ENCODE results near the gene HGF.
"Not testable (repeated sequence)": the region's sequence is repeated elsewhere in the genome, so short reads cannot be mapped to it uniquely, and the experiment has no call there.

Gene HGF

DNA sequence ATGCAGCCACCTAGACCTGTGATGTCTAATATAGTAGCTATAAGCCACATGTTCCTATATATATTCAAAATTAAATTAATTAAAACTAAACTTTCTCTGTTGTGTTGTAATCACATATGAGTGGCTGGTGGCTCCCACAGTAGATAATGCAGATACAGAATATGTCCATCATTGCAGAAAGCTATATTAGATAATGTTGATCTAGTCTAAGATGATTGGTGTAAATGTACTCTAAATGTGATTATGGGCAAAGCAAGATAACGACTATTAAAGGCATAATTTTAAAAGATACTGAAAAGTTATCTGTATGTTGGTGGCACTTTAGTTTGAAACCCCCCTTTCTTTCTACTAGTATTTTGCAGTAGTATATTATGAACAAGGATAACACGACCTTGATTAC is 5.7 kb upstream of the HGF start:
- DNase-seq: no peak

DNA sequence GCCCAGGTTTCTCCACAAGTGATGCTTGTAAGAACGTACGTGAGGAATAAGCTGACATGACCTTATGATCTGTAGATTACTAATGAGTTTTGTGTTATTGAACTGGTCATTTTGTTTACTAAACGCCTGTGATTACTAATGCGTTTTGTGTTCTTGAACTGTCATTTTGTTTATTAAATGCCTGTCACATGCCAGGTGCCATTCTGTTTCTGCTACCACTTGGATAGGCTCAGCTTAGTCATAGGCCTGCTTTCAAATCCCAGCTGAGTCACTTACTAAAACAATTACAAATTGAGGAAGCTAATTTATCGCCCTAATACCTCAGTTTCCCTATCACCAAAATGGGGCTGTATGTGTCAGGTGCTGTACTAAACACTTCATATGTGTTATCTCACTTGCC is 4.7 kb upstream of the HGF start:
- no peak for DNase-seq

DNA sequence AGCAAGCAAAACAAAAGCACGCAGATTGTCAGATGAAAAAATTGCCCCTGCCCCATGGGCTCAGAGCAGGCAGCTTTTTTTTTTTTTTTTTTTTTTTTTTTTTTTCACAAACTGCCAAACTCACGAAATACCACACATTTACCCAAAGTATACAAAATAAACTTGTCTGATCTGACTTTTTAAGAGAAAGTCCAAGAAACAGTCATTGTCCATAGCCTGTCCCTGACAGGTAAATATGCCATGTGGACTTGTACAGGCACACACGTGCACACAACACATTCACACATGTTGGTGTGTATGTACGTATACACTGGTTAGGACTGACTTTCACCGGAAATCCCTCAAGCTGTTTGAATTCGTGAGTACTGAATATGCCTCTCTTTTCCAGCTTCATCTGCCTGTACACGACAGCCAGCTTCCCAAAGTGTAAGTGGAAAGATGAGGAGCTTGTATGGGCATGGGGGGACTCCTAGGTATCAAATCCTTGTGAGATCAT is 929 bp upstream of the HGF start:
- DNase-seq: no peak

DNA sequence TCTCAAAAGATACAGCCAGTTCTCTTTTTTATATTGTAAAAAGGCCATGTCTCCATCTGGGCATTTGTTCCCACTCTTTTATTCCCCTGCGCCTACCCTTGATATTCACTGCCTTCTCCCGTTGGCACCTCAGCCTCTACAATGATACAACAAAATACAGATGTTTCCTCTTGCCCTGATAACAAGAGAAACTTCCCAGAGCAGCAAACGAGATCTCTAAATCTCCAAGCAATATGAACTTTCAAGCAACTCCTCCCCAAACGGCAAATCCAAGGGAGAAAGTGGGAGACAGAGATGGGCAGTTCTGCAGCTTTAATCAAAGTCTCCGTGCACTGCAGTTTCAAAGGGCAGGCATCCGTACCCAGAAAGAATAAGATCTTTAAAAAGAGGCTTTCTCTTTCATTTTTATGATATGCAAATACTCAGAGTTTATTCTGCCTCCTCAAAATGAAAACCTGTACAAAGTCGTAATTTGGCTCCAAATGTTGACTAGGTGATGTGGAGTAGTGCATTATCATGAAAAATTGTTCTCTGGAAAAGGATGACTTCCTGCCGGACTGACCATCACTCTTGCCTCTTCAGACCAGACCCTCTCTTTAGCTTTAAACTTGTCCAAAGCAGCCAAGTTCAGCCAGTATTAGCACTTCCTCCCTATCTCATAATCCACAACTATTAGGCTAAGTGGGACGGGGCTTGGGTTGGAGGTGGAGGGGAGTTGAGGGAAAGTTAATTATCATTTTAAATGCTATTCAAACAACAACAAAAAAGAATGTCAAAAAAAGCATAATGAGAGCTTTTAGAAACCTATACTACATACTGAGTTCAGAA is 682 bp downstream of the HGF start:
- DNase-seq: no peak

DNA sequence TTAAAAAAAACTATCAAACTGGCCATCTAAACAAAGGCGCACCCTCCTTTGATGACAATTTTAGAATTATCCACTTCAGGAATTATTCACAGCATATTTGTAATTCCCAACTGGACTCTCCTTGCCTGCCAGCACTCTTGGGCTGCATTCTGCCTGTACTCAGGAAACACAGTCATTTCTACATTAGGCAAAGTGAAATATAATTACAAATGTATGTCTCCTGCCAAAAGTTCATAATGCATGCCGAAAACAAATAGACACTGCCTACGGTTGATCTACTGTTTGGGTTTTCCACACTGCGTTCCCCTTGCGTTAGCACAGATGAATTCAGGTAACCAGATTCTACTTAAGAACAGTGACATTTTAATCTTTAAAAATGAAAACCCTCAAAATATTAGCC is 1.9 kb downstream of the HGF start:
- no peak for DNase-seq

DNA sequence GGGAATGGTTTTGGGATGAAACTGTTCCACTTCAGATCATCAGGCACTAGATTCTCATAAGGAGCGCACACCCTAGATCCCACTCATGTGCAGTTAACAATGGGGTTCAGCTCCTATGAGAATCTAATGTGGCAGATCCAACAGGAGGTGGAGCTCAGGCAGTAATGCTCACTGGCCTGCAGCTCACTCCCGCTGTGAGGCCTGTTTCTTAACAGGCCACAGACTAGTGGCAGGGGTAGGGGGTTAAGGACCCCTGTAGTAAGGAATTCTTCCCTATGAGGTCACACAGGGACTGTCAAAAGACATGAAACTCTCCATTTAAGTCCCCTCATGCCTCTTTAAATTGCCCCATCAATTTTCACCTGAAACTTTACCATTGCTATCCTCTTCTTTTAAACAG is 8.0 kb downstream of the HGF start:
- DNase-seq: no peak

DNA sequence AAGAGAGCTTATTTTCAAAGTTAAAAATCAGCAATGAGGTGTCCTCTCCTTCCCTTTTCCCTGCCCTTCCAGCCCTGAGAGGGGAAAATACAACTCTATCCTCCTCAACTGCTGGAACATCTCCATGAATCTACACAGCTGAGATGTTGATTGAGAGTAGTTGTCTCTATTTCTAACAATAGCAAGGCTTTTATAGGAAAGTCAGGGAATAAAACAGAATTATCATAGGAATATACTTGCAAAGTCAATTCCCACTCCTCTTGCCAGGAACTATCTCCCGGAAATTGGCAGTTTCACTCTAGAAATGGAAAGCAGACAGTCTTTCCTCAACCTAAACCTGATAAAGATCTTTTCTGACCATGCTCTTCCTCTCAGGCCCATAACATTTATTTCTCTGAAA is 8.8 kb downstream of the HGF start:
- no peak for DNase-seq

DNA sequence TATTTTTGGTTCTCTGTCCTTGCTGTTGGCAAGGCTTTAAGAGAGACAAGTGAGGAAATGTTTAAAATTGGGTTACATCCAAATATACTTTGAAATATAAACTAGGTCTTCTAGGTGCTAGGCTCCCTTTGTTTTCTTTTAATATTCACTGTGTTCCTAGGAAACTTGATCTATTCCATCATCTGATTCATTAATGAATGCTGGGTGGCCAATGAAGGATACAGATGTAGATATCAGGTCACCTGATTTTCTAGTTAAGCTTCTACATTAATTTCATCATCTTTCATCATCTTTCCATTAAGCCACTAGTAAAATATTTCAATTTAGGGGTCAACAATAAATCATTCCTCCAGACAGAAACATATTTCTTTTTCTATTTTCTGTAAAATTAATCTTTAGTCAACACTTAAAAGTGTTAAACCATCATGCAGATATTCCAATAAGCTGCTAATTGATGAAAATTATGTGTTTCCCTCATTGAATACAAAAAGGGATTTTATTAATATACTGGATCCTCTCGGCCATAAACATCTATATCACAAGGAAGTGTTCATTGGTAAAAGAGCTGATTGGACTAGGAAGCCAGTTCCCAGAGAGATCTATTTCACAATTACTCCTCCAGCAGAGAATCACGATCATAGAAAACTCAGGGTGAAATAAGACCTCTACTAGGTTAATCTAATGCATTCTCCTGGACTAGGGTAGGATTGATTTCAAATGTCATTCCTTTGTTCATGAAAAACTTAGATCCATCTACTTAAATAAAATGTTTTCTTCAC is 14.7 kb downstream of the HGF start:
- DNase-seq: no peak

DNA sequence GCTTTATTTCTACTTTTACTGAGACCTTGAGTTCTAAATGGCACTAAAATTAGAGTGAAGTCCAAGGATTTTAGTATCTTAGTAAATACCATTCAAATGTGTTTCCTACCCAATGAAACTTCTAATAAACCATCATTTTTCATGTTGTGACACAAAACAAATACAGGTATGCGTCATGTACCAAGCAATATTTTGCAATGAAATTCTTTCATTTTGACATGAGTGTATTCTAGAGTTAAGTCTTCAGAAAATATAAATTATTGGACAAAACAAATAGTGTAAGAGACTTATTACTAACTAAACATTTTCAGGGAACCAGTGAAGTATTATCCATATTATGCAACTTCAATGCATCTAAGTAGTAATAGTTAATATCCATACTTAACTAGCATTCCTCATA is 16.5 kb downstream of the HGF start:
- no peak for DNase-seq

DNA sequence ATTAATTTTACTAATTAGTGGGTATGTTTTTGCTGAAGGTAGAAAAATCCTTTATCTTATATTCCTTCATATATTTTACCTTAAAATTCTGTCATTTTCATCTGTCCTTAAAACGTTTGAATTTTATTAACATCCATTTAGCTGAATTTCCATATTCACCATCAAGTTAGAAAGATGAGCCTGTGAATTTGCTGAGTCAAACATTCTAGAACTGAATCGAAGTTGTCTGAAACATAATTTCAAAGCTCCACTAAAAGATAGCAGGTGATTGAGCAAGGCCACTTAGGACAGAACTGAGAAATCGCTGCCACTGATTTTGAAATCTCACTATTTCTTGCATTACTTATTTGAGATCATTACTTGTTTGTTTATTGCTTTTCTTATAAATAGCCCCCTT is 17.5 kb downstream of the HGF start:
- no peak for DNase-seq

DNA sequence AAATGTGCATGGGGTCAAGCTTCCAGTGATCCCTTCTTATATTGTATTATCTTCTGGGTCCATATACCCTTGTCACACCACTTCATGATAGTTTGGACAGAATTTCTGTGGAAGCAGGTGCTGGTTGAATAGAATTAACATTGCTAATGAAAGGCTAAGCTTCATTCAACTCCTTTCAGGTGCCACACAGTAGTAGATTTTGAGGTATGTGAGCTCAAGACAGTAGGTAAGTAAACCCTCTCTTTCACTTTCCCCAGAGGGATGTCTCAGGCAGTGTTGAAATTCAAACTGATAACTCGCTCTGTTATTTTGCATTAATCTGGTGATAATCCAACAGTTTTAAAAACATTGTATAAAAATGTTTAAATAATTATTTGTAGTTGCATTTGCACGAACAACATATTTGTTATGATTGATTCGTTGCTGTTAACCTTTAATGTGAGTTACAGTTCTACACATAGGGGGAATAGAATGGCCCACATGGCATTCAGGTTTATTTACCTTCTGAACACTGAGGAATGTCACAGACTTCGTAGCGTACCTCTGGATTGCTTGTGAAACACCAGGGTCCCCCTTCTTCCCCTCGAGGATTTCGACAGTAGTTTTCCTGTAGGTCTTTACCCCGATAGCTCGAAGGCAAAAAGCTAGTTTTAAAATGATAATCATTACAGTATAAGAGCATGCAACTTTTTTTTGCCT is 18.1 kb downstream of the HGF start:
- DNase-seq: no peak

DNA sequence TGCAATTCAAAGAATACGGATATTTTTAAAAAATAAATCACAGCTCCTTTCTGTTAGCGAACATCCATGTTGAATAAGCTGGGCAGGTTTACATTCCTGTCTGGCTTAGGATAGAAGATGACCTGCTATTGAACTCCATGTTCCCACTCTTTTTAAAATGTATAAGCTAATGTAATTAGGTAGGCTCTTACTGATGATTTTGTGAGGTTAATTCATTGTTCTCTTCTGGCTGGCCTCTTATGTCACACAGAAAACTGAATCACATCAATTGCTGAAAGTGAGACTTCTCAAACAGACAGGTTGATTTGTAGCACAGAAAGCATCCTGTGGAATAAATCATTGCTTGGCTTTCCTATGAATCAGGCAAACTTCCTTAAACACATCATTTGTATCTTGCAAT is 24.2 kb downstream of the HGF start:
- DNase-seq: no peak

DNA sequence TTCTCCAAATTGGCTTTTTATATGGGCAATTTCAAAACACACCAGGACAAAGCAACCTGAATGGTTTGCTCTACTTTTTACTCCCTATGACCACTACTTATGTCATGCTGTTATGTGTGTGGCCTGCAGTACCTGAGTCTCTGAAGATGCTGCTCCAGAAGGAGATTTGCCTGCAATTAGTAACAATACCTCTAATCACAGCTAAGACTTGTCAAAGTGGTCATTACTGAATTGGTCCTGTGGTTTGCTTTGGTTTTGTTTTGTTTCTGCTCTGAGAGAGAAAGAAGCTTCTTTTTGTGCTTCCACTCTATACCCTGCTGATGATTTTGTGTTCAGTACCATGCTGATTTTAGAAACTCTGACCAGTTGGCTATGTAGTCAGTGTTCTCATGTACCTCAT is 25.5 kb downstream of the HGF start:
- DNase-seq: no peak

DNA sequence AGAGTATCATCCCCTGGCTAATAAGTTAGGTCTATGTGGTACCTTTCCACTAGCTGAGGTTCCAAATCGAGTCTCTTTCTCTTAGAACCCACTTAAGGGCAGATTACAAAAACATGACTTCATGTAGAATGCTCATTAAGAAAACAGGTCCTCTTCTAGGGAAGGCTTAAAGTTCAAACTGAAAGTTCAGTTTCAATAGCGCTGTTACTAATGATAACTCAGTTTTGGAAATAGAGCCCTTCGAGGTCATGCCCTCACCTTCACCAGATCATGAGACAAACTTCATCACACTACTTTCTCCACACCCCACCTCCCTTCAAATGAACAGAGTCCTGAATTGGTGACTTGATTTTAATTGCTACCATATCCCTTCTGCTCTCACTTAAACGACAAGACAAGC is 26.2 kb downstream of the HGF start:
- DNase-seq: no peak

DNA sequence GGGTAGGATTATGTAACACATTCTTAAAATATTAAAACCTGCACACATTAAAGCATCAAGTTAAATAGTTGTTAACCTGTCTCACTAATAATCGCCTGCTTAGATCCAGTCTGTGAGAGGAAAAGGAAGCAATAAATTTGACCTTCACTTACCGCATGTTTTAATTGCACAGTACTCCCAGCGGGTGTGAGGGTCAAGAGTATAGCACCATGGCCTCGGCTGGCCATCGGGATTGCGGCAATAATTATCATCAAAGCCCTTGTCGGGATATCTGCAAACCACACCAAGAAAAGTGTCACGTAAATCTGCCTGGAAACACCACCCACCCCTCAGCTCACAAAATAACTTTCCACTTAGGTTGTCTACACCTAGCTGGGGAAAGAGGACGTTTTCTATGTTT is 26.6 kb downstream of the HGF start:
- no peak for DNase-seq

DNA sequence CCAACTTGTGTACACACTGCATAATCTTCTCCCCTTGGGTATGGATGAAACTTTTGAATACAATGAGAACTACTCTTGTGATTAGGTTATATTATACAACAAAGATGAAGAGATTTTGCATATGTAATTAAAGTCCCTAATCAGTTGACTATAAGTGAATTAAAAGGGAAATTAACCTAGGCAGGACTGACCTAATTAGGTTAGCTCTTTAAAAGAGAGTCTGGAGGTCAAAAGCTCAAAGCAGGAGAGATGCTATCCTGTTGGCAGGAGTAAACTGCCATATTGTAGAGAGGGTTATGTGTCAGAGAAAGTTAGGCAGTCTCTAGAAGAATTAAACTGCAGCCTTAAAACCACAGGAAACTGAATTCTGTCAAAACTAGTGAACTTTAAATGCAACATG is 29.4 kb downstream of the HGF start:
- no peak for DNase-seq

DNA sequence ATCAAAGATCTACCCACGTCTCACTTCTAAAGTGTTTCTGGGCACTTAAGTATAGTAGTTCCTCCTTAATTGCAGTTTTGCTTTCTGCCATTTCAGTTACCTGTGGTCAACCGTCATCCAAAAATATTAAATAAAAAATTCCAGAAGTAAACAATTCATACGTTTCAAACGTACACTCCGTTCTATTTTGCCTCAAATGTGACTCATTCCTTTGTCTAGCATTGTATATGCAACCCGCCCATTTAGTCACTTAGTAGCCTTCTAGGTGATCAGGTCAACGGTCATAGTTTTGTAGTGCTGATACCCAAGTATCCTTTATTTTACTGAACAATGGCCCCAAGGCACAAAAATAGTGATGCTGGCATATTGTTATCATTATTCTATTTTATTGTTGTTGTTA is 33.8 kb downstream of the HGF start:
- DNase-seq: no peak

DNA sequence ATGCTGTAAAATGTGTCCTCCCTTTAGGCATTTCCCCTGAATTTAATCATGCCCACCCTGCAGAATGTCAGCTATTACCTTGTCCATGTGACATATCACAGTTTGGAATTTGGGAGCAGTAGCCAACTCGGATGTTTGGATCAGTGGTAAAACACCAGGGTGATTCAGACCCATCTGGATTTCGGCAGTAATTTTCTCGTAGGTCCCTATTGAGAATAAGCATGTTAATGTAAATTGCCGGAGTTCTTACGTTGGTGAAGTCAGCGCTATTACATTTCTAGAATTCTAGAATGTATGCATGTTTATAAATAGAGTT is 44.1 kb downstream of the HGF start:
- peak; percentile 50 for DNase-seq

DNA sequence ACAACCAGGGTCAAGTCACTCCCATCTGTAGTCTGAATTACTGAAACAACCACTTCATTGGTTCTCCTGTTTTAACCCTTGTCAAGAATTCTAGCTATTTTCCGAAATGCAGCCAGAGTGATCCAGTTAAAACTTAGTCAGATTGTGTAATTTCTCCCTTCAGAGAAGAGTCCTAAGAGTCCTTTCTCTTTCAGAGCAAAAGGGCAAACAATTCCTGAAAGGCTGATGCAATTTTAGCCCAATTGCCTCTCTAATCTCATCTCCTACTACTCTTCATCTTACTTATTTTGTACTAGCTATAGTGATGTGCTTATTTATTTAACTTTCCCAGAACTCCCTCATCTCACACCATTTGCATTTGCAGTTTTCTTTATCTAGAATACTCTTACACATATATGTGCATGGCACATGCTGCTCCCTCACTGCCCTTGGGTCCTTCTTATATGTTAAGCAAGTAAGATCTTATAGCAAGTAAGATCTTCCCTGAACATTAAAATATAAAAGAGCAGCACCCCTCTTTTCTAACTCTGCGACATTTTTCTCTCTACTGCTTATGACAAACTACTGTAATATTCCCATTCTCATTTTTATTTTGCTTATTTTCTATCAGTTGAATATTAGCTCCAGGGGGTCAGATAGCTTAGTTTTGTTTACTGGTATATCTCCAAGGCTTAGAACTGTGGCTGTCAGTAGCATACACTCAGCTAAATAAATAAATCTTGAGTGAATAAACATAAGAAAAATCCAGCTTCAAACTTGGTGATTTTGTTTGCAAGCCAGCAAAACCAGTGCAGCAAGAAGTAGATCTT is 44.6 kb downstream of the HGF start:
- no peak for DNase-seq

DNA sequence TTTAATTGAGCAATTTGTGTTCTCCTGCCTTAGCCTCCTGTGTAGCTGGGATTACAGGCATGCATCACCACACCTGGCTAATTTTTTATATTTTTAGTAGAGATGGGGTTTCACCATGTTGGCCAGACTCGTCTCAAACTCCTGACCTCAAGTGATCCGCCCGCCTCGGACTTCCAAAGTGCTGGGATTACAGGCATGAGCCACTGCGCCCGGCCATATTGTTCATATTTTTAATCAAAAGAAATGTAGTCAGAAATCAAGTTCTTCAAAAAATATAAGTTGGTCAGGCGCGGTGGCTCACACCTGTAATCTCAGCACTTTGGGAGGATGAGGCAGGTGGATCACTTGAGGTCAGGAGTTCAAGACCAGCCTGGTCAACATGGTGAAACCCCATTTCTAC is 47.6 kb downstream of the HGF start:
- DNase-seq: not testable (repeated sequence)

DNA sequence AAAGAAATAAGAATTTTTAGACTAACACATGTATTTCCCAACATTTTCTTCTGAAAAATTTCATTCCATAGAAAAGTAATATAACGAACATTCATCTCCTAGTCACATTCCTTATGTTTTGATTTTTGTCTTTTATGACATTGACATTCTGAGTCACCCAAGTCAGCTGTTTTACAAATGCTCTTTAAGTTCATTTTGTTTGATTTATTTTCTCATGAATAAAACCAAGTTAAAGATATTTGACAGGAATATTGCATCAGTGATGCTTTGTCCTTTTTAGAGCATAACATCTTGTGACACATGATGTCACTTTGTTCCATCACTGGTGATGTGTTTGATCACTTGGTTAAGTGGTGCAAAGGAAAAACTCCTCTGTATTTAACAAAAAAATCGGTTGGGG is 48.4 kb downstream of the HGF start:
- DNase-seq: no peak

DNA sequence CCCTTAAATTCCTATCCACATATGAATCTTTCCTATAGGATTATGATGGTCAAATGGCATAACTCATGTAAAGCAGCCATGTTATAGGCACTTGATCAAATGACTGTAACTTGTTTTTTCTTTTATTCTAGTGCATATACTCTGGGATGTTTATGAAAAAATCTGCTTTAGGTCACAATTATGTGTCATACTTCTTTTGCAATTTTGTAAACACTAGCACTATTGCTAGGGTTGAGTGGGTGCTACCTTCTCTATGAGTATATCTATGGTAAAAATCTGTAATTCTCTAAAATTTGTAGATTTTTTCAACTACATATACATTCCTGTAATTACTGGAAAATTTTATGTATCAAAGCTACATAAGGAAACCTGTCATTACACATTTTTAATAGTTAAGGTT is 50.0 kb downstream of the HGF start:
- DNase-seq: no peak

DNA sequence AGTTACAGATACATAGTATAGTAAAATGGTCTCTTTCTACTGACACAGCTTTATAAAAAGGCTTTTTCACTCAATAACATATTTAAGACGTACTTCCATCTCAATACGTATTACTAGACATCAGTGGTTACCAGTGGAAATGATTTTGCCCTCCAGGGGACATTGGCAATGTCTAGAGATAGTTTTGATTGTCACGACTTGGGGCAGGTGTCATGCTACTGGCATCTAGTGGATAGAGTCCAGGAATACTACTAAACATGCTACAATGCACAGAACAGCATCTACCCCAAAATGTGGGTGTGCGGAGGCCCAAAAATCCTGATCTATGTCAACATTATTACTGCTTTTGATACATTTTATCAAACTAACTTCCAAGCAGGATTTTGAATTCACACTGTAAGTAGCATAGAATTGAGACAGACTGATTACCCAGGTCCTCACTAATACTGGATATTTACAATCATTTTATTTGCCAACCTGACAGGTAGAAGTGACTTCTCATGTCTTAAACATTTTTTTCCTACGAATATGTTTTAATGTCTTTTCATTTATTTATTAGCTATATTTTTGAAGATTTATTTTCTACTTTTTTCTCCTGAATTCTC is 53.8 kb downstream of the HGF start:
- peak; percentile 4 for DNase-seq

Data from T1000 (cell line).